Motor neuron (in vitro differentiated cells): Measurements from ENCODE around the gene AMIGO1. TPM values are rescaled to one million over a fixed set of nuclear protein-coding genes. Genes with fewer than 3 reads are reported as not detected.

Source experiments
- ATAC-seq, 8 experiments: fragments of 200-7000 bp; cut with Tn5 transposase; replicated peaks in 6 of 8; 2 replicates each; pipeline ENCODE4 v1.8.0; 2021; ENCODE audit warnings: mild to moderate bottlenecking in 8 of 8, moderate library complexity in 8 of 8
- H3K27ac ChIP-seq, 2 donors: fragments of 250-450 bp; sonication (Bioruptor Pico); 2 replicates each; pipeline ENCODE4 v1.9.0; 2021; ENCODE audit warnings: antibody characterized with exemption in 2 of 2, mild to moderate bottlenecking in 2 of 2, moderate library complexity in 1 of 2
- H3K4me1 ChIP-seq, 2 donors: fragments of 250-450 bp; sonication (Bioruptor Pico); replicated peaks in 1 of 2; 2 replicates each; pipeline ENCODE4 v1.6.1; 2021; ENCODE audit warnings: antibody characterized with exemption in 2 of 2, mild to moderate bottlenecking in 2 of 2, moderate library complexity in 1 of 2
- H3K4me3 ChIP-seq, 5 donors: fragments of 250-450 bp; sonication (Bioruptor Pico); 2 replicates each; pipeline ENCODE4 v1.9.0; 2021; ENCODE audit warnings: antibody characterized with exemption in 5 of 5, mild to moderate bottlenecking in 5 of 5, moderate library complexity in 4 of 5
- WGBS, 10 experiments: fragments of 450-650 bp; shearing (Covaris generic); methylation state at CpG; one replicate each; pipeline ENCODE4 v1.0.0; 2022; 5-methylcytosine and 5-hydroxymethylcytosine counted together
- in situ Hi-C, 9 experiments: fragments of 400-800 bp; cut with MboI; loops; one replicate each; pipeline ENCODE4 v1.15.0; 2021; ENCODE audit warnings: low sequenced_read_pairs in 9 of 9, low pct_unique_long_range_greater_than_20kb in 2 of 9; ENCODE audit not compliant: unreplicated experiment in 9 of 9
- total RNA-seq, 8 experiments: library from RNA; unstranded; fragments of 300-600 nt; gene quantifications; 2 replicates each; pipeline versions ENCODE4 v1.2.3 to v1.2.4, GENCODE V29; 2022

AMIGO1 gene
- total RNA-seq, 8 experiments from 2014 or later, result 3.5 to 11.5 (median 6.7) TPM

- WGBS, 10 experiments, result 15 to 100% (median 58%) methylated on average over 1 to 8 of the region's 9 CpGs; no CpG with 5 or more reads in 3 of the 10 experiments
- in situ Hi-C loops, result loop anchor here in 2 of 9 experiments (5.0 kb wide), 1 partner anchor 35 kb away; no protein-coding TSS in a partner anchor
- Histone ChIP-seq H3K4me3 (no peak overlapping the region), H3K4me1 (peaks cover 11 to 27% of the 10 kb centered on the region in 2 donors), H3K27ac (no peak overlapping the region)
- ATAC-seq, result no peak
Measured at GRCh38 chr1:109497449-109498160, 11.9 kb downstream of the AMIGO1 start.

DNA sequence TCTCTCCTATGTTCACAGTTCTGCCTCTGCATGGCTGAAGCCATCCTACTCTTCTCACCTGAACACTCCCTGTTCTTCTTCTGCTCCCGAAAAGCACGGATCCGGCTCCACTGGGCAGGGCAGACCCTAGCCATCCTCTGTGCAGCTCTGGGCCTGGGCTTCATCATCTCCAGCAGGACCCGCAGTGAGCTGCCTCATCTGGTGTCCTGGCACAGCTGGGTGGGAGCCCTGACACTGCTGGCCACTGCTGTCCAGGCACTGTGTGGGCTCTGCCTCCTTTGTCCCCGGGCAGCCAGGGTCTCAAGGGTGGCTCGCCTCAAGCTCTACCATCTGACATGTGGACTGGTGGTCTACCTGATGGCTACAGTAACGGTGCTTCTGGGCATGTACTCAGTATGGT, 13.8 kb downstream of the AMIGO1 start:
- 80 to 100% (median 95%) methylated on average over 3 to 7 of the region's 7 CpGs; no CpG with 5 or more reads in 3 of the 10 experiments for WGBS, 10 experiments
- H3K4me1 ChIP-seq, result peaks cover 11 to 22% of the 10 kb centered on the region in 2 donors
- H3K27ac ChIP-seq, result no peak overlapping the region
- in situ Hi-C loops, result loop anchor here in 2 of 9 experiments (5.0 kb wide), 1 partner anchor 37 kb away; no protein-coding TSS in a partner anchor
- ATAC-seq, result no peak
- no peak overlapping the region for H3K4me3 ChIP-seq

- peaks cover 11 to 17% of the 10 kb centered on the region in 2 donors for H3K4me1 ChIP-seq
- 0 to 1% (median 0%) methylated on average over 1 to 21 of the region's 44 CpGs; no CpG with 5 or more reads in 5 of the 10 experiments for WGBS, 10 experiments
- peak within 1 kb of the TSS; percentile 61 to 99 (median 86) for H3K4me3 ChIP-seq
- peak; percentile 84 to 93 (median 90) for ATAC-seq
- in situ Hi-C loops, result no loop called here
- peak within 1 kb of the TSS; percentile 32 to 64 for H3K27ac ChIP-seq
Measured at GRCh38 chr1:109493805-109494539, 15.6 kb downstream of the AMIGO1 start, which contains the start of gene CYB561D1. Gene CYB561D1 (plus strand): TSS chr1:109494094. CDS start chr1:109494140, 46 bp downstream.

DNA sequence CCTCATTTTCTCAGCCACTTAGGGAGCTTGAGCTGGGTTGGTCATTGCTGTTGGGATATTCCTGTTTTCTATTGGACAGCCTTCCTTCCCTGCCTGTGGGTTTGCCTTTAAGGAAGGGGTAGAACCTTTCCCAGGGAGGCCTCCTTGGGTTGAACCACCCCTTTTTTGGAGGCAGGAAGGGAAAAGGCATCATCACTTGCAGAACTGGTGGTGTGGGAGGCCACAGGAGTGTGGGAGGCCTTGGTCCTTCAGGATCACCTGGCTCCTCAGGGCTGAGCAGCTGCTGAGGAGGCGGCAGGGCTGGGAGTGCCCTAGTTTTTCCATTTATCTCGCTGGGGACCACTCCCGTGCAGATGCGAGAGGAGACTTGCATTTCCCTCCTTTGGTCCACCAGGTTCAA, 16.3 kb downstream of the AMIGO1 start:
- peaks cover 11 to 13% of the 10 kb centered on the region in 2 donors for H3K4me1 ChIP-seq
- in situ Hi-C loops, result no loop called here
- WGBS, 10 experiments, result 47 to 83% (median 77%) methylated on average over 2 to 4 of the region's 4 CpGs; no CpG with 5 or more reads in 6 of the 10 experiments
- peak in 1 of 8 experiments; percentile 9 for ATAC-seq
- H3K27ac ChIP-seq, result no peak overlapping the region
- H3K4me3 ChIP-seq, result no peak overlapping the region

GRCh38 chr1:109492779-109493178, 16.7 kb downstream of the AMIGO1 start:
- ATAC-seq, result no peak
- Histone ChIP-seq H3K4me3 (no peak overlapping the region), H3K27ac (no peak overlapping the region), H3K4me1 (peaks cover 7 to 8% of the 10 kb centered on the region in 2 donors)
- WGBS, 10 experiments, result 17 to 89% (median 57%) methylated on average over 1 to 4 of the region's 4 CpGs; no CpG with 5 or more reads in 4 of the 10 experiments
- in situ Hi-C loops, result no loop called here

- no peak for ATAC-seq
- WGBS, 10 experiments, result 88 to 100% (median 97%) methylated on average over 2 to 8 of the region's 8 CpGs; no CpG with 5 or more reads in 4 of the 10 experiments
- Histone ChIP-seq H3K4me1 (peaks cover 6 to 7% of the 10 kb centered on the region in 2 donors), H3K27ac (no peak overlapping the region), H3K4me3 (no peak overlapping the region)
- in situ Hi-C loops, result no loop called here
Measured at GRCh38 chr1:109491372-109491771, 18.2 kb downstream of the AMIGO1 start.

- ATAC-seq, result no peak
- WGBS, 10 experiments, result 40 to 100% (median 89%) methylated on average over 1 to 7 of the region's 11 CpGs; no CpG with 5 or more reads in 3 of the 10 experiments
- no peak overlapping the region for H3K4me3 ChIP-seq
- peaks cover 6 to 7% of the 10 kb centered on the region in 2 donors for H3K4me1 ChIP-seq
- no peak overlapping the region for H3K27ac ChIP-seq
- in situ Hi-C loops, result no loop called here
Measured at GRCh38 chr1:109490934-109491302, 18.6 kb downstream of the AMIGO1 start.

DNA sequence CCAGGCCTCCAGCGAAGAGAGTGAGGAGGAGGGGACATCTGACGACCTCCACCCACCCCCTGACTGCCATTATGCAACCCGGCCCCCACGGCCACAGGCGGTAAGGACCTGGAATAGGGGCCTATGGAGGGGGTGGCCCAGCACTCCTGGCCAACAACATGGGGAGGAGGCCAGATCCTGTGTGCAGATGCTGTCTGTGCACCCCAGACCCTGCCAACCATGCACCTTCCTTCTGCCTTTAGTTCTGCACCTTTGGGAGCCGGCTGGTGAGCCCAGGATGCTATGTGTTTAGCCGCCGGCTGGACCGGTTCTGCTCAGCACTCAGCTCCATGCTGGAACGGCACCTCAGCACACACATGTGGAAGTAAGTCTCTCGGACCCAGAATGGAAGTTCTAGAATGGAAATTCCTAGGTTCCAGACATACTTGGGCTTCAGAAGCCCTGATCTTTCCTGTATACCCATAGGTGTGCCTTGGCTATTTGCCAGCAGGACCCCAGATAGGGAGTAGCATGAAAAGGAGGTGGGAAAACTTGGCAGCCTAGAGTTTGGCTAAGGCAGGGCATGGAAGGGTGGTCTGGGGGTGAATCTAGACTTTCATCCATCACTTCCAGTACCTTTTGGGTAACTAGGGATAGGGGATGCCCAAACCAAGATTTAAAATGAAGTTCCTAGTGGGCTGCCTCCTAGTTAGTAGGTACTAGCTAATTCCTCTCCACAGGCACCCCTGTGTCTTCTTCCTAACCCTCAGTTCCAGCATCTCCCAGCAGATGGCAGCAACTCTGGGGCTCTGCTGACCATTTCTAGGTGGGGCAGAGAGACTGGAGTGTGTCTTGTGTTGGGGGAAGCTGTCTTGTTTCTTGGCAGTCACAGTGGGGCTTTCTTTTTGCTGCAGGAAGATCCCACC, 19.2 kb downstream of the AMIGO1 start:
- 75 to 100% (median 100%) methylated on average over 1 to 8 of the region's 11 CpGs; no CpG with 5 or more reads in 5 of the 10 experiments for WGBS, 10 experiments
- H3K4me1 ChIP-seq, result peaks cover 8 to 9% of the 10 kb centered on the region in 2 donors
- ATAC-seq, result peak in 5 of 8 experiments; percentile 16 to 38 (median 32)
- in situ Hi-C loops, result no loop called here
- no peak overlapping the region for H3K4me3 ChIP-seq
- H3K27ac ChIP-seq, result no peak overlapping the region

DNA sequence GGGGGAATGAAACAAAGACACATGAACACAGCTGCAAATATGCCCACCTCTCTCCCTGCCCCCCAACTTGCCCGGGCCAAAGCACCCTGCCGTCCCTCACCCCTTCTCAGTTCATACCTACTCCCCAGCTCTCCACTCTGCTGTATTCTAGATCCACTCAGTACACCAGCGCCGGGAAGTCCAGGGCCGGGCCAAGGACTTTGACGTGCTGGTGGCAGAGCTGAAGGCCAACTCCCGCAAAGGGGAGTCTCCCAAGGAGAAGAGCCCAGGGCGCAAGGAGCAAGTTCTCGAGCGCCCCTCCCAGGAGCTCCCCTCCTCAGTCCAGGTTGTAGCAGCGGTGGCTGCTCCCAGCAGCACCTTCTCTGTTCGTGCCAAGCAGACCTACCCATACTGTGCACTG, 20.8 kb downstream of the AMIGO1 start:
- no peak overlapping the region for H3K4me3 ChIP-seq
- 80 to 100% (median 91%) methylated on average over 1 to 11 of the region's 12 CpGs; no CpG with 5 or more reads in 5 of the 10 experiments for WGBS, 10 experiments
- H3K4me1 ChIP-seq, result peaks cover 8 to 9% of the 10 kb centered on the region in 2 donors
- no peak for ATAC-seq
- H3K27ac ChIP-seq, result no peak overlapping the region
- in situ Hi-C loops, result no loop called here

GRCh38 chr1:109488201-109488600, 21.3 kb downstream of the AMIGO1 start:
- Histone ChIP-seq H3K27ac (no peak overlapping the region), H3K4me3 (no peak overlapping the region), H3K4me1 (peaks cover 8 to 9% of the 10 kb centered on the region in 2 donors)
- 20 to 100% (median 72%) methylated on average over 1 to 5 of the region's 5 CpGs; no CpG with 5 or more reads in 4 of the 10 experiments for WGBS, 10 experiments
- in situ Hi-C loops, result no loop called here
- no peak for ATAC-seq

DNA sequence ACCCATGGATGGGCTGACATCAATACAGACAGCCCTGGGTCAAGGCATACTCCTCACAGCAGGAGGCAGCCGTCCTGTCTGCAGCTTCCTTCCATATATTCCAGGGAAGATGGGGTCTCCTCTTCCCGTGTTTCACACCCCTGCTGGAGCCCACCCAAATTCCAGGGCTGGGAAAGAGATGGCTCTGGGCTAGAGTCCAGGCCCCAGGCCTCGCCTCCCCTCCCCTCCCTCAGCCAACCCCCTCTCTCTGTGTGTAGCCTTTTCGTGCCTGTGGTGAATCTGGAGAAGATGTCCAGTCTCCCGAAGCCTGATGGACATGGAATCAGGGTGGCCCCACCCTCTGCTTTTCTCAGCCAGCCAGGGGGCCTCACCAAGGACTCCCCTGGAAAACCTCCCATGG, 22.3 kb downstream of the AMIGO1 start:
- Histone ChIP-seq H3K4me3 (no peak overlapping the region), H3K4me1 (peaks cover 11 to 12% of the 10 kb centered on the region in 2 donors), H3K27ac (no peak overlapping the region)
- 80 to 100% (median 80%) methylated on average over 1 to 2 of the region's 5 CpGs; no CpG with 5 or more reads in 7 of the 10 experiments for WGBS, 10 experiments
- in situ Hi-C loops, result no loop called here
- ATAC-seq, result no peak

DNA sequence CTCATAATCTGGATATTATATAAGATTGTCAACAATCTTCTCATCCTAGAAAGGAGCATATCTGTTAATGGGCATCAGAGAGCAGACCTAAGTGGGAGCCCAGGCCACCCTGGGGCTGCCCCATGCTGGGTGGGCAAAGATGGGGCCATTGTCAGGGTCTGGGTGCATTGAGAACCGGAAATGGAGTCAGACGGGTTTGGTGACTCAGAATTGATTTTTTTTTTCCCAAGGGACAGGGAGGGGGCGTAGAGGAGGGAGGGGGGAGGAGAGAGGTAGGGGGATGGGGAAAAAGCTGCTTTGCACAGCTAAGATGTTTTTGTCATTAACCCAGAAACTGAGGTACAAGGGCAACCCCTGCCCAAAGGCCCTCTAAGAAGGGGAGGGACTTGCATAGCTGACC, 24.5 kb downstream of the AMIGO1 start:
- H3K27ac ChIP-seq, result peak overlapping the region; percentile 25 to 100
- 0 to 19% (median 0%) methylated on average over 1 to 3 of the region's 3 CpGs; no CpG with 5 or more reads in 7 of the 10 experiments for WGBS, 10 experiments

More for the DNA sequence above, 24.5 kb downstream of the AMIGO1 start:
- Histone ChIP-seq H3K4me3 (peak overlapping the region; percentile 87 to 100 (median 96)), H3K4me1 (peaks cover 15 to 17% of the 10 kb centered on the region in 2 donors)
- ATAC-seq, result no peak
- in situ Hi-C loops, result no loop called here
